ENCODE data around the gene EVI5L.
"Not testable (repeated sequence)": the region's sequence is repeated elsewhere in the genome, so short reads cannot be mapped to it uniquely, and the experiment has no call there.

Gene EVI5L

GRCh38 chr19:7874897-7875273 is 44.9 kb downstream of the EVI5L start:
- no peak for DNase-seq

GRCh38 chr19:7877249-7877836 is 47.3 kb downstream of the EVI5L start:
- no peak for DNase-seq

- DNase-seq, result no peak
Measured at GRCh38 chr19:7879111-7879807, 49.2 kb downstream of the EVI5L start.

GRCh38 chr19:7879836-7880235 is 49.8 kb downstream of the EVI5L start:
- DNase-seq, result no peak

GRCh38 chr19:7881910-7882309 is 51.9 kb downstream of the EVI5L start:
- no peak for DNase-seq

- no peak for DNase-seq
Measured at GRCh38 chr19:7883105-7883504, 53.1 kb downstream of the EVI5L start.

- no peak for DNase-seq
Measured at GRCh38 chr19:7883796-7884570, 54.0 kb downstream of the EVI5L start.

- DNase-seq, result no peak
Measured at GRCh38 chr19:7885818-7886217, 55.8 kb downstream of the EVI5L start.

- DNase-seq, result no peak
Measured at GRCh38 chr19:7887408-7888144, 57.6 kb downstream of the EVI5L start.

- no peak for DNase-seq
Measured at GRCh38 chr19:7888145-7888825, 58.3 kb downstream of the EVI5L start, which contains the start of gene LRRC8E. TSS of gene LRRC8E (plus strand) at chr19:7888510. CDS start at chr19:7895604, 7,094 bp downstream.

- no peak for DNase-seq
Measured at GRCh38 chr19:7888826-7889217, 58.8 kb downstream of the EVI5L start.

- DNase-seq, result not testable (repeated sequence)
Measured at GRCh38 chr19:7893362-7894101, 63.5 kb downstream of the EVI5L start.

- DNase-seq, result no peak
Measured at GRCh38 chr19:7894612-7895309, 64.7 kb downstream of the EVI5L start.

GRCh38 chr19:7895565-7895964 is 65.5 kb downstream of the EVI5L start:
- no peak for DNase-seq

GRCh38 chr19:7897292-7897691 is 67.3 kb downstream of the EVI5L start:
- no peak for DNase-seq

- DNase-seq, result no peak
Measured at GRCh38 chr19:7898967-7899366, 68.9 kb downstream of the EVI5L start.

GRCh38 chr19:7899751-7900378 is 69.8 kb downstream of the EVI5L start:
- no peak for DNase-seq

- DNase-seq, result no peak
Measured at GRCh38 chr19:7900401-7900870, 70.4 kb downstream of the EVI5L start.

- DNase-seq, result no peak
Measured at GRCh38 chr19:7900931-7901330, 70.9 kb downstream of the EVI5L start.

- no peak for DNase-seq
Measured at GRCh38 chr19:7901337-7901736, 71.3 kb downstream of the EVI5L start.

GRCh38 chr19:7902796-7903243 is 72.8 kb downstream of the EVI5L start:
- no peak for DNase-seq

Measured in cortex of kidney (tissue), 1 donor.